ENCODE measurements around the gene DHX9.

DHX9 gene

DNA sequence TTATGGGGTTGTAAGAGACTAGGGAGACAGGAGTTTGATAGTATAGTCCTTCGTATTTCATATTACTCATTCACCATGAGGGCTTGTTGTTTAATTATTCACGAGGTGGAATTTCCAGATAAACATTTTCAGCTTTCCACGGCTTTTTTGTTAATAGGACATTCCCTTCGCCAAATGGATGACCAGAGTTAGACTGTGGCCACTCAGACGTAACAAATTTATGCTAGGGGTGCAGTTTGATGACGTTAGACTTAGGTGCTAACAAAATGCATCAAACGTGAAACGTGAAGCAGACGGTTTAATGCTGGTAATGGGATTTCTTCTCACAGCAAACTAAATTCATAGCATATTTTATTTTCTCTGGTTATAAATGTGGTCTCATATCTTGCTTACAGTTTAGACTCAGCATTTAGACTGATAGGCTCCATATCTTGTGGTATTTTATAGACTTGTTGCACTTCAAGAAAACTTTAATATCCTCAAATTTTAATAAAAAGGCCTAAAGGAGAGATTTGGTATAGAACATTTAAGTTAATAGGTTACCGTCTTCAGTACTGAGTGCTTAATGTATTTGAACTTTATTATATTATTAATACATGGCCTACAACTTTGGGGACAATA lies 2.3 kb downstream of the DHX9 start:
- no peak for DNase-seq (ENCODE audit: low read depth)

DNA sequence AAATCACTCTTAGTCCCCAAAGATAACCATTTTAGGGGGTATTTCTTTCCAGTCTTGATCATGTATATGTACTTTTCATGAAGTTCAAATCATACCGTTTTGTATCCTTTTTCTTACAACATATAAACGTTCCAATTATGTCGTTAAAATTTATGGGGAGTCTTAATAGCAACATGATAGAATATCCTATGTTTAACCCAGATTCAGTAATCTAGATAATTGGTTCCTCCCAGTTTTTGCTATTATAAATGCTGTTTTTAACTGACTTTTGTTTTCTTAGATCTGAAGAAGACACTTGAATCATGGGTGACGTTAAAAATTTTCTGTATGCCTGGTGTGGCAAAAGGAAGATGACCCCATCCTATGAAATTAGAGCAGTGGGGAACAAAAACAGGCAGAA lies 3.1 kb downstream of the DHX9 start:
- DNase-seq (ENCODE audit: low read depth): no peak

- DNase-seq (ENCODE audit: low read depth): no peak
Observed at GRCh38 chr1:182845379-182845778, 6.2 kb downstream of the DHX9 start.

- no peak for DNase-seq (ENCODE audit: low read depth)
Observed at GRCh38 chr1:182845894-182846293, 6.7 kb downstream of the DHX9 start.

DNA sequence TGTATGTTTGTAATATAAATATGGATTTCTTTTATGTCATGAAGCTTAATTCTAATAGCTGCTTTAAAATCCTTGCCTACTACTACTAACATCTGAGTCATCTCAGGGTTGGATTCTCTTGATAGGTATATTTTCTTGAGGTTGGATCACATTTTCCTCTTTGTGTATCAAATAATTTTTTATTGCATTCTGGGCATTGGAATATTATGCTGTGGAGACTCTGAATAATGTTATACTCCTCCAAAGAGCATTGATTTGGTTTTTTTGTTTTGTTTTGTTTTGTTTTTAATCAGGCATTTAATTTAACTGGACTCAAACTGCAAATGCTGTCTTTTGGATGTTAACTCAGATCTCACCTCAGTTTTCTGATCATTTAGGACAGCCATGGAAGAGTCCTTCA lies 8.0 kb downstream of the DHX9 start:
- no peak for DNase-seq (ENCODE audit: low read depth)

- DNase-seq (ENCODE audit: low read depth): no peak
Observed at GRCh38 chr1:182848736-182849135, 9.6 kb downstream of the DHX9 start.

DNA sequence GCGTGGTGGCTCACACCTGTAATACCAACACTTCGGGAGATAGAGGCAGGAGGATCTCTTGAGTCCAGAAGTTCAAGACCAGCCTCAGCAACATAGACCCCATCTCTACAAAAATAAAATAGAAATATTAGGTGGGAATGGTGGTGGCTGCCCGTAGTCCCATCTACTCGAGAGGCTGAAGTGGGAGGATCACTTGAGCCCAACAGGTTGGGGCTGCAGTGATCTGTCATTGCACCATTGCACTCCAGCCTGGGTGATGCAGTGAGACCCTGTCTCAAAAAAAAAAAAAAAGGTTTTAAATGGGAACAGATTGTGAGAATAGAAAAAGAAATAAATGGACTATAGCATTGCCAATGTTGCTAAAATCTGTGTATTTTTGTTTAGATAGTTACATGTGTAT lies 11.2 kb downstream of the DHX9 start:
- no peak for DNase-seq (ENCODE audit: low read depth)

- DNase-seq (ENCODE audit: low read depth): no peak
Observed at GRCh38 chr1:182851825-182852224, 12.7 kb downstream of the DHX9 start.

DNA sequence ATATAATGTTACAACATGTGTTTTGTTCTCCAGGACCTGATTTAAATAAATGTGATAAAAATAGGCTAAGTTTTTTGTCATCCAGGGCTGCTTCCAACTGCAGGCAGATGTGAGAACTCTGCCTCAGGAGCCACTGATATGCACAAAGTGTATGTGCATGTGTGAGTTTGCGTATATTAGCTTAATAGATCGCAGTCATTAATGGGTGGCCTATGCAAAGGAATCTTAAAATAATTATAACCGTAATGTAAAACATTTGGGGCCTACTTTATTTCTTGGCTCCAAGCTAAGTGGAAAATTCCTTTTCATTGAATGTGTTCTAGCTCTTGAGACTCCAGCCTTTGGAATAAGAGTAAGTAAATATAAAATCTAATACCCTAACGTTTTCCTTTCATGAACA lies 16.8 kb downstream of the DHX9 start:
- DNase-seq (ENCODE audit: low read depth): peak; percentile 51

GRCh38 chr1:182857212-182857611 lies 18.1 kb downstream of the DHX9 start:
- no peak for DNase-seq (ENCODE audit: low read depth)

DNA sequence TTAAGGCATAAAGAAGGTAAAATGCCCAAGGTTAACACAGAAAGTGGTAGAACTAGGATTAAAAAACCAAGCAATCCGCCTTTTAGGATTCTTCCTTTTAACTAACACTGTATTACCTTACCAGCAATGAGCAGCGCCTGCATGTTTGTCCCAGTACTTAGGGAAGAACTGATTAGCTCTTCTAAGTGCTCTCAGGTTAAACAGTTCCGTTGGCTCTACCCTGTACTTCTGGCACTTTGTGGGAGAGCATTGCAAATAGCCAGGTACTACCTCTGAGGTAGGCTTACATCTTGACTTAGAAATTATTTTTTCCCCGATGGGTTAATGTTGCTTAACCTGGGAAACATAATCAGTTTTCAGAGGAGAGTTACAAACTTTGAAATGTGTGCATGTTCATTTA lies 21.5 kb downstream of the DHX9 start:
- DNase-seq (ENCODE audit: low read depth): no peak

- no peak for DNase-seq (ENCODE audit: low read depth)
Observed at GRCh38 chr1:182861994-182862393, 22.8 kb downstream of the DHX9 start.

- DNase-seq (ENCODE audit: low read depth): no peak
Observed at GRCh38 chr1:182862827-182863226, 23.7 kb downstream of the DHX9 start.

- DNase-seq (ENCODE audit: low read depth): no peak
Observed at GRCh38 chr1:182863940-182864339, 24.8 kb downstream of the DHX9 start.

DNA sequence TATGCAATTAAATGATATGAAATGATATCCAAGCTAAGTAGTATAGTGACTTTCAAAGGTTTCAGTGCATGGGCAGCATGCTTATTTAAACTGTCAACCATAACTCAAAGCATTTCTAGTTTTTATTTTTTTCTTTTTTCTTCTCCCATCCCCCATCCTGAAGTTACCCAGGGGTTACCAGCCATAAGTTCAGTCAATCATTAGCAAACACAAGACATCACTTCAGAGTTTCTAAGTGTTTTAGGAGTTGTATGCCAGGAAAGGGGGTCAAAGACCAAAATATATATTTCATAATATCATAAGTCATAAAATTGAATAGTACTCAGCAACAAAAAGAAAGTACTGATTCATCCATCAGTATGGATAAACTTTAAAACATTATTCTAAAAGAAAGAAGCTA lies 28.7 kb downstream of the DHX9 start:
- DNase-seq (ENCODE audit: low read depth): no peak

- DNase-seq (ENCODE audit: low read depth): no peak
Observed at GRCh38 chr1:182869241-182869666, 30.1 kb downstream of the DHX9 start.

GRCh38 chr1:182872881-182873280 lies 33.7 kb downstream of the DHX9 start:
- DNase-seq (ENCODE audit: low read depth): no peak

DNA sequence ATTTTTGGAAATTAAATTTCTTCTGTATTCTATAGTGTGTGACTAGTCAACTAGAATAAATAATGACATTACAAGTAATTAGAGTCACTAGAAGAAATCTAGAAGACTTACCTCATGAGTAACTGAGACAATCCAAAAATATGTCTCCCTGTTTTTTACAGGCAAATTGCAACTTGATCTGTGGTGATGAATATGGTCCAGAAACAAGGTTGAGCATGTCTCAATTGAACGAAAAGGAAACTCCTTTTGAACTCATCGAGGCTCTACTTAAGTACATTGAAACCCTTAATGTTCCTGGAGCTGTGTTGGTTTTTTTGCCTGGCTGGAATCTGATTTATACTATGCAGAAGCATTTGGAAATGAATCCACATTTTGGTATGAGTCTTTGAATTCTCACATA lies 36.7 kb downstream of the DHX9 start:
- no peak for DNase-seq (ENCODE audit: low read depth)

GRCh38 chr1:182877331-182877730 lies 38.2 kb downstream of the DHX9 start:
- DNase-seq (ENCODE audit: low read depth): no peak

GRCh38 chr1:182877842-182878241 lies 38.7 kb downstream of the DHX9 start:
- no peak for DNase-seq (ENCODE audit: low read depth)

GRCh38 chr1:182884872-182885271 lies 45.7 kb downstream of the DHX9 start:
- DNase-seq (ENCODE audit: low read depth): no peak

DNA sequence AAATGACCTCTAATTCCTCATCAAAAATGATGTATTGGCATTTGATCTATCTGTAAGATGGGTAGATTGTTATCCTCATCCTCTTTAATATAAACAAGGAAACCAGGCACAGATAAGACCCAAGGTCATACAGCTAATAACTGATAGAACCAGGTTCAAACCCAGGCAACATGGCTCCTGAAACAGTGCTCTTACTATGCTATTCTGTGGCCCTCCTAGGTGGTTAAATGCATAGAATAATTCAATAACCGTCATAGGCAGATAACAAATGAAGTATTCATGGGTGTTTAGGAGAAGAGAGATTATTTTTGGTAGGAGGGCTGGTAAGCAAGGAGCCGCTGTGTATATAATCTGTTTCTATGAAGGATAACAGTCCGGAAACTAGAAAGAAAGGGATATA lies 46.4 kb downstream of the DHX9 start:
- DNase-seq (ENCODE audit: low read depth): no peak

DNA sequence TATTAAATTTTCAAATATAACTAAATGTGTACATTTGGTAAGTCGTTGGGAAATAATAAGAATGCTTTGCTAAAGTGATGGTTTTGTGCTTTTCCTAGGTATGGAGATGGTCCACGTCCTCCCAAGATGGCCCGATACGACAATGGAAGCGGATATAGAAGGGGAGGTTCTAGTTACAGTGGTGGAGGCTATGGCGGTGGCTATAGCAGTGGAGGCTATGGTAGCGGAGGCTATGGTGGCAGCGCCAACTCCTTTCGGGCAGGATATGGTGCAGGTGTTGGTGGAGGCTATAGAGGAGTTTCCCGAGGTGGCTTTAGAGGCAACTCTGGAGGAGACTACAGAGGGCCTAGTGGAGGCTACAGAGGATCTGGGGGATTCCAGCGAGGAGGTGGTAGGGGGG lies 47.8 kb downstream of the DHX9 start:
- no peak for DNase-seq (ENCODE audit: low read depth)

DNA sequence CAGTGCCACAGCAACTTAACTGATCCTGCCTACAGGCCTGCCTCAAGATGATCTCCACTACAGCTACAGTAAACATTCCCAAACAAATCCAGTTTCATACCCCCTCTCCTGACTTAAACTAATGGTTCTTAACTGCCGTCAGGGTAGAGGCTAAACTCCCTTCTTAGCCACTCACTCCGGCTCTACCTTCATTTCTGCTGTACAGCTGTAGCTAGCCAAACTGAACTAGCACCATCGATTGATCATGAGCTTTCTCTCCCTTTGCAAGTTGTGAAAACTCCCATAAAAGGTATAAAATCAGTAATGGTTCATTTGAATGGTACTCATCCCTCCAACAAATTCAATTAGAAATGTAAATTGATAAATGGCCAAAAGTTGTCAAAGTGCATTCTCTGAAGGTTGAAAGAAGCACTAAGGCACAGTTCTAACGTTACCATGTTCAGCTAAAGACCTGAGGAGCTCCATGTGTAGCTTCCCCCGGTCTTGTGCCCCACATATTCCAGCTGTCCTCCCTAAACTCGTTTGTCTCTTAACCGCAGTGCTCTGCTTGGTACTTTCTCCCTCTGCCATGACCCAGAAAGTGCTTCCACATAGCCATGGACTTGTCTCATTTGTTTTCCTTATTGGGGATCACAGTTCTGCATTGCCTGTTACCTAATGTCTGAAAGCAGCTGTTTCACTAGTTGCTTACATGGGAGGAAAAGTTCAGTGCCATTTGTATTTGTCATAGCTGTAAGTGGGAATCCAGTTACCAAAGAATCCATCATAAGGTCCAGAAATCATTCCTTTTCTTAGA lies 49.8 kb downstream of the DHX9 start:
- DNase-seq (ENCODE audit: low read depth): no peak

Data from fibroblast of the conjunctiva (primary cell).